Measurements from ENCODE around the gene MAML2.

Gene MAML2

DNA sequence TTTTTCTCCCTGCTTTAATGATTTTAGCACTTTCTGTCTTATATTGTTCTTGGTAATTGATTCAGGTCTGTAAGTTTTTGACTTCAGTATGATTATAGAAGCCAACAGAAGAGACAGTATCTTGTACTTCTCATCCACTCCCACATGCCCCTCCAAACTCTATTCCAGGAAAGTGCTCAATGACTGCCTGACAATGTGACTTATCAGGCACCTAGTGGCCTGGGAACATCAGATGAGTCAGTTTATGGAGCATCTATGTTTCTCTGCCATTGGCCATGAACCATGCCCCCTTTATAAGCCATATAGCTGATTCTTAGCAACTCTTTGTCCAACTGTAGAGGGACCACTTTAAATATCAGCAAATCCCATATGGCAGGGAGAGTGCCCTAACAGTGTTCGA is 239.9 kb downstream of the MAML2 start:
- no peak for DNase-seq (ENCODE audit: low read depth, low spot score)

DNA sequence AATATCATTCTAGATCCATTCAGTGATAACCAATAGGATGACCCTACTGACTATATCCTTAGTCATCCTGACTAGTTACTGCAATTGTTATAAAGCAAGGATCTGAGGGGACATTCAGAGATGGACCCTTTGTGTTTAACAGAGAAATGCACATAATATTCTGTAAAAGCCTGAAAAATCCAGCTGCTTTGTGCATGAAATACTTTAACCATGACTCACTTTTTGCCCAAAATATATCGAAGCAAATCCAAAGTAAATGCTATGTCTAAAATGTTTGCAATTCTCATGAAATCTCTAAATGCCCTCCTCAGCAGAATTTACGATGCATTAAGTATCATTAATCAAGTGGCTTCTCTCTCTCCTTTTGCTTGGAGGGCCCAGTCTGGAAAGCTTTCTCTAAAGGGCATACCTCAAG is 240.3 kb downstream of the MAML2 start:
- no peak for DNase-seq (ENCODE audit: low read depth, low spot score)

DNA sequence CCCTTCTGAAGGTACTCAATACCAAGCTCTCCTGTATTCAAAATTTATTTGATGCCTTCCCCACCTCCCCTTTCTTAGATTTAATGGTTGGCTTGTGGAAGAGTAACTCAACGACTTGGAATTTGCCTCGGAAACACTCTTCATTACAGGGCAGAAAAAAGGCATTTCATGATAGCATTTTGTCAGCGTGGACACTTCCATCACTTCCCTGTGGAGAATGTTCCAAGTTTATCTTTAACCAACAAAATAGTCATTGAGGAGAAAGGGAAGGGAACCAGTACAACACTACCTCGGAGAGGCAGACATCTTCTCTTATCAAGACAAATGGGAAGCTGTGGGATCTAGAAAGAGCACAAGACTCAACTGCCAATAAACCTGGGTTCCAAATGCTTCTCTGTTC is 241.8 kb downstream of the MAML2 start:
- no peak for DNase-seq (ENCODE audit: low read depth, low spot score)

DNA sequence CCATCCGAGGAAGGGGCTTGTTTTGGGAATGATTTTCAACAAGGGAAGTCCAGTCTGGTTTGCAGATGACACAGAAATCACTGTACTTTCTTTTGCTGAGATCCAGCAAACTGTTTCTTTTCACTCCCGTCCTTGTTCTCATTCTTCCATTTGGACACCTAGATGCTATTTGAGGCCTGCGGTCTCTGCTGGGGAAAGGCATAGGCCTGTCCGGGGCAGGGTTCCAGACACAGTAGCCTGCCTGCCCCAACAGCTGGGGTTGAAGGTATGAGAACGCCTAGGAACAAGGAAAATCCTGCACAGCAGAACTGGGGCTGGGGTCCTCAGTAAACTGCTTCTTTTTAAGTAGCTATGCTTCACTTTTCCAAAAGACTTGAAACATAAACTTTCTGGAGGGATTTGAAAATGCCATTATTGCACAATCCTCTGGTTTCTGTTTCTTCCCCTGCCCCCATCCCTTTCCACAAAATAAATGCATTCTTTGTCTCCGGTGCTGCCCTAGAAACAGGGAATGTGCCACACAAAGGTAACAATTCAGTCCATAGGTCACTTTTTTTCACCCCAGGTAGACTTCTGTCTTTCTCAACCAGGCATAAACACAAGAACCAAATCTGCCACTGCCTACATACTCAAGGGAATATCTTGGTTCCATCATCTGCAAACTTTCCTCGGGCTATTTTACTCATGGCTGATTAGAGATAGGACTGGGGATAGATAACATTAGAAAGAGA is 244.3 kb downstream of the MAML2 start:
- DNase-seq (ENCODE audit: low read depth, low spot score), result no peak

DNA sequence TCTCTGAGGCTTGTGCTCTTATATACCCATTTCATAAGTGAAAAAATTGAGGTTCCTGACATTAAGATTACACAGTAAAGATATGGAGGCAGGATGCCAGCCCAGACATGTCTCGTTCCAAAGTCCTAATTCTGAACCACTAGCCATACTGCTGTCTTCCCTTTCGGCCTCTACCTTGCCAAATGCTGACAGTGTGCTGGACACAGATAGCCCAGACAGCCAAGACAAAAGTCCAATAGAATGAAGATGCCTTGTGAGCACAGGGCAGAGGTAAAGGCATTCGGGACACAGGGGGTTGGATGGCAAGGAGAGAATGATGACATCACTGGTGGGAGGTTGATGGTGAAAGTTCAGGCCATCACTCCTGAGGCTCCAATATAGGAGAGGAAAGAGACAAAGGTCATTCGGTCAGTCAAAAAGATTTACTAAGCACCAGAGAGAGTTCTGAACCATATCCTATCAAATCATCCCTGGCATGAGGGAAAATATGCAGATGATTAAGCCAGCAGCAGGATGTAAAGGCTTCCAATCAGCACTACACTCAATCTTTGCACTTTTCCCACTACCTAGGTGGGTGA is 245.1 kb downstream of the MAML2 start:
- no peak for DNase-seq (ENCODE audit: low read depth, low spot score)

DNA sequence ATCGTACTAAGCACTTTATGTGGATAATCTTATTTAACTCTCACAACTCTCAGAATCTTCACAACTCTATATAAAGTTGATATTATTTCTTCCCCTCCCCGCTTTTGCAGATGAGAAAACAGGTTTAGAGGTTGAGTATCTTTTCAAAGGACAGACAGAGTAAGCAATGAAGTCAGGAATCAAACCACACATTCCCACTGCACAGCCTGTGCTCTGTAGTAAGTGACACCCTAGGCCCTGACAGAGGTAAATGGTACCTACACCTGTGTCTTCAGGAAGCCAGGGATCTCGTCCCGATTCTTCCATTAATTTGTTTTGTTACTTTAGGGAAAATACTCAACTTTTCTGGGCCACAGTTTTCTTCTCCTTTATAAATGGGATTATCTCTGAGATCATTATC is 246.6 kb downstream of the MAML2 start:
- no peak for DNase-seq (ENCODE audit: low read depth, low spot score)

DNA sequence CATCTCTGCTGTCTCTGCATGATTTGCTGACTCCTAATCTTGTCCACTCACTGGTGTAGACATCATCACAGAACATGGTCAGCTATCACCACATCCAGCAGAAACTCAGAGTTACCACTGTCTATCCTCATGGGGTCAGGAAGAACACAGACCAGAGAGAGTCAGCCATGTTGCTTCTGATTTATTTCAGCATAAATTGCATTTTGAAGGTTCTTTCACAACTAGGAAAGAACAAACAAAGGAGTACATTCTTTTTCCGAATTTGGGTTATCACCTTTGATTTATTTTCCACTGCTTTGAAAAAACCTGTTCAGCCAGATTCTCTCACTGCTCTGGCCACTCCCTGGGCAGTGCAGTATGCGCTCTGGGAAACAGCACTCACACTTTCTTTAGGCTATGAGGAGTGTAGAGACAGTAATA is 247.1 kb downstream of the MAML2 start:
- DNase-seq (ENCODE audit: low read depth, low spot score), result no peak

DNA sequence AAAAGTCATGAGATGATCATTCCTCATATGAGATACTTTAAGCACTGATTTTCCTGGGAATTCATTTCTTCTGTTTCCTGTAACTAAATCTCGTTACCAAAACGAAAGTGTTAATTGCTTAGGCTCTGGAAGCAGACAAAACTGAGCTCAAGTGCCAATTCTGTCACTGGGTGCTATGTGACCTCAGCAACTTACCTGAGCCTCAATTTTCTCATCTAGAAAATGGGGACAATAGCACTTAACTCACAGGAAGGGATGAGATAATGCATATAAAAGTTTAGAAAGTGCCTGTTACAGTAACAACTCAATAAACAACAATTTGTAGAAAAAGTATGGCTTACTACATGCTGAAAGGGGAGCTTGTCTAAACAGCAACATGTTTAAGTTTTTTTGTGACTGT is 248.8 kb downstream of the MAML2 start:
- no peak for DNase-seq (ENCODE audit: low read depth, low spot score)

DNA sequence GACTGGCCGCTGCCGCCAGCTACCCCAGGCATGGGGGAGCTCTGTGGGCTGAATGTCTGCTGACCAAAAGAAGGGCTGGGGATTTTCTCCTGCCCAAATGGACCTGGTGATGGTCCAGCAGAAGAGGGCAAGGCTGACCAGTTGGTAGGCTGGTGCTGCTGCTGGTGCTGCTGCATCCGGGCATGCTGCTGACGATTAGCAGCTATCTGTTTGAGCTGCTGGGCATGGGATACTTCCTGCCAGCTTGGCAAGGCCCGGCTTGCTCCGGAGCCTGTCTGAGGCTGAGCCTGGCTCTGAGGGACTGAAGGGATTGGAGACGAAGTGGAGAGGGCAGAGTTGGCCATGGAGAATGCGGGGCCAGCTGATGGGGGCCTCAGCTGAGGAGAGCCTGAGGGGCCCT is 250.5 kb downstream of the MAML2 start:
- DNase-seq (ENCODE audit: low read depth, low spot score), result no peak

DNA sequence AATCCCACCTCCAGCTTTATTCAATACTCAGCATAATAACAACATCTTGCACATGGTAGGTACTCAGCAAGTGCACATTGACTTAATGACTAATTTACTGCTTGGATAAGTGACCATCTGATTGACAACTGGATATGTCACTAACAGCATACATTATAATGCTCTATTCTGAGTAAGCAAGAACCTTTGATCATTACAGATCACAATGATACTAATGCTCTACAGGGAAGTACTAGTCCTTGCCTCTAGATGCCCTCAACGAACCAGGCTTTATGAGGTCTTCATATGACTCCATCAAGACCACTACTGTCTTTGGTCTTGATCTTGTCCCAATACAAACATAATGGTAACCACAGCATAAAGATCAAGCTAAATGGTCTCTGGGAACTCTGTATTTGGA is 251.5 kb downstream of the MAML2 start:
- DNase-seq (ENCODE audit: low read depth, low spot score), result no peak

DNA sequence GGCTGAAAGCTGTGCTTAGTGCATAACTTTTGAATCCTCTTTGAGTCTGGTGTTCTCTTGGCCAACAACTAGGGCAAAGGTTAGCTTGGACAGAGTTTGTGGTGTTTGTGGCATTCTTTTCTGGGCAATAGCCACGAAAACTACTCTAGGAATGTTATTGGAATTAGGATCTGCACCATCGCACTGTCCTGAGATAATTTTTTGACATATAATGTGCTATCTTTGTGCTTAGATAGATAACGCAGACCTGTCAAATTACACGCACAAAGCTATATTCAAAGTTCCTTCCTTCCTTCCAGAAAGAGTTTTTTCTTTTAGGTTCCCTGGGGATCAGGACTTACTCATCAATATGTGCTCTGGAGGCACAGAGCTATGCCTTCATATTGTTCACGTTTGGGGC is 252.3 kb downstream of the MAML2 start:
- DNase-seq (ENCODE audit: low read depth, low spot score), result no peak

DNA sequence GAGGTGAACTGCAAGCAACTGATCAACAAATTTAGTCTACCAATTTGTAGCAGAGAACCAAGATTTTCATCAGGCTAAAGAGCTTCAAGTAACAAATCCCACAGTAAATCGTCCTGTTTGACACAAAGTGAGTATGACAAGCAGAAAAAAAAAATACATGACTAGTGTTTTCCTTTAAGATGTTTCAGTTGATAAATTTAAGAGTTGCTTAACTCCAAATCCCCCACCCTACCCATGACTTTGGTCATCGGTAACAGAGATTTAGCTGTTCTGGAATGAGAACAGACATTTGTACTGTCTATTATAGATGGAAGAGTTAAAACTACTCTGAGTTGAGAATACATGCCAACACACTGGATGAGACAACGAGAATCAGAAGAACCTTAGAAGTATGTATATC is 254.1 kb downstream of the MAML2 start:
- DNase-seq (ENCODE audit: low read depth, low spot score), result no peak

DNA sequence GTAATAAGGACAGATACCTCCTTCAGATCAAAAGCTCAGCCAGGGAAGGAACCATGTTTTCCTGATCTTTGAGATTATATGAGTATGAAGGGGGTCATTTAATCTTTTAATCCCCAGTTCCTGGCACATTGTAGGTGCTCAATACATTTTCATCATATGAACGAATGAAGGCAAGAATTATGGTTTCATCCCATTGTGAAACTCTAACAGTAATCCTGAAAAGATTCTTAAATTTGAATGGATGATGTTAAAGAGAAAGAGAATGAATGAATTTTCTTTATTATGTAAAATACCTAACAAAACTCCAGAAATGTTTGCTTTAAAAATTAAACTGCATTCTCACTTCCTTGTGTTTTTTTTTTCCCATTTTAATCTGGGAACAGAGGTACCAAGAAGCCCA is 256.9 kb downstream of the MAML2 start:
- no peak for DNase-seq (ENCODE audit: low read depth, low spot score)

DNA sequence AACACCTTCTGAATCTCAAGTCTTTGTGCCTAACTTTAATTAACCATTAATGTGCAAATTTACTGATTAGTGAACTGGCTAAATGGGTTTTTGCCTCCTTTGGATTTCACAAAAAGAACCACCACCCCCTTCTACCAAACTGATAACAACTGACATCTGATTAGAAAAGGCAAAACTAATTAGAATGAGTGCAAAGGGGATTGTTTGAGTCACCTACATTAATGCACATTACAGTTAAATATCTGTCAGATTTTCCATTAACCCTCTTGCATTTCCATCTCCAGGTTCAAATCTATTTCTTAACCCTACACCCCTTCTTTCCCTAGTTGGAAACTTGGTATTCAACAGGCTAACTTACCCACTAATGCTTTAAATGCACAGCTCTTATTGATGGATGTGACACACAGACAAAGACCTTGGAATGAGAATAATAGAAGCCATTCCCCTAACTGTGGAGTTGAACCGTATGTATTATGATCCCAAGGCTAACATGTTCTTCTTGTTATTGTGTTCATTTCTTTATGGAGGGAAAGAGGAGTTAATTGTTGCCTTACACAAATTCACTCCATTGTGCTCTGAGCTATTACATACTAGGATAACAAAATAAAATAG is 257.6 kb downstream of the MAML2 start:
- no peak for DNase-seq (ENCODE audit: low read depth, low spot score)

DNA sequence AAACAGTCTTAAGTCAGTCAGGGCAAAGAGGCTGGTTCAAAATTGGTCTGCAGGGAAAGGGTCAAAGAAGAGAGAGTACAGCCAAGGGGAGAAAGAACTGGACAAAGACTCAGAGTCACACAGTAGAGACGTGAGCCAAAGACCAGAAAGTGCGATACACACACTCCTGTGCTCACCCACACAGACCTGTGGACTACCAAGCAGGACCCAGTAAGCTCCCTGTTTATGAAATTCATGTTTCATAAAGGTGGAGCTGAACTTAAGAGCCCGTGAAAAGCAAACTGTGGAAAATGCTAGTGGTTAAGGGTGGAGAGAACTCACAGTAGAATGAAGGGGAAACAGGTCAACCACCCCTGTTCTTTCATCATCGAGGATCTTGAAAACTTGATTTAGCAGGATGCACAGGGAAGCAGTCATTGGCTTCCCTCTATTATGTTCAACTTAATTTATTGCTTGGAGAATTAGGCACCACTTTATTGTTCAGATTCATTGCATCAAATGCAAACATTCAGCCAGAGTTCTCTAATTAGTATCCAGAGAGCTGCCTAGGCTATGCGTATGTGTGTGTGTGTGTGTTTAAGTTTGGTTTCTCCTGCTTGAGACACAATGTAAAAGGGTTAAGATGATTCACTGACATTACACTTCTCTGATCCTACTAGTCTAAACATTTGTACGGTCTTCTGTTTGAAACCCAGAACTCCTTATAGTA is 258.2 kb downstream of the MAML2 start:
- DNase-seq (ENCODE audit: low read depth, low spot score), result no peak

DNA sequence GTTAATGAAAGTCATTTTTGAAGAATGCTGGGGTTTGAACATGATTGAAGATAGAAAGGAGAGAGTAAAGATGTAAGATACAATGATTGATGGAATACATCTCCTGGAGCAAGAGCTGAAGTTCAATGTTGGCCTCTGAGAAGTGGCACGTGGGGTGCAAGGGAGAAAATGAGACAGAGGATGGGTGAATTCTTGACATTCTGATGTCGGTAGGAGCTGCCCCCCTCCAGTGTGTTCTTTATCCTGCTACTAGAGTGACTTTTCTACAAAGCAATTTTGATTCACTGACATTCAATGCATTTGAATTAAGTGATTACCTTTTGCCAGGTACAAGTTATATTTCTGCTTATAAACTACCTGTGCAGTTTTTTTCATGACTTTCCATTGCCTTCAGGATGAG is 260.1 kb downstream of the MAML2 start:
- no peak for DNase-seq (ENCODE audit: low read depth, low spot score)

DNA sequence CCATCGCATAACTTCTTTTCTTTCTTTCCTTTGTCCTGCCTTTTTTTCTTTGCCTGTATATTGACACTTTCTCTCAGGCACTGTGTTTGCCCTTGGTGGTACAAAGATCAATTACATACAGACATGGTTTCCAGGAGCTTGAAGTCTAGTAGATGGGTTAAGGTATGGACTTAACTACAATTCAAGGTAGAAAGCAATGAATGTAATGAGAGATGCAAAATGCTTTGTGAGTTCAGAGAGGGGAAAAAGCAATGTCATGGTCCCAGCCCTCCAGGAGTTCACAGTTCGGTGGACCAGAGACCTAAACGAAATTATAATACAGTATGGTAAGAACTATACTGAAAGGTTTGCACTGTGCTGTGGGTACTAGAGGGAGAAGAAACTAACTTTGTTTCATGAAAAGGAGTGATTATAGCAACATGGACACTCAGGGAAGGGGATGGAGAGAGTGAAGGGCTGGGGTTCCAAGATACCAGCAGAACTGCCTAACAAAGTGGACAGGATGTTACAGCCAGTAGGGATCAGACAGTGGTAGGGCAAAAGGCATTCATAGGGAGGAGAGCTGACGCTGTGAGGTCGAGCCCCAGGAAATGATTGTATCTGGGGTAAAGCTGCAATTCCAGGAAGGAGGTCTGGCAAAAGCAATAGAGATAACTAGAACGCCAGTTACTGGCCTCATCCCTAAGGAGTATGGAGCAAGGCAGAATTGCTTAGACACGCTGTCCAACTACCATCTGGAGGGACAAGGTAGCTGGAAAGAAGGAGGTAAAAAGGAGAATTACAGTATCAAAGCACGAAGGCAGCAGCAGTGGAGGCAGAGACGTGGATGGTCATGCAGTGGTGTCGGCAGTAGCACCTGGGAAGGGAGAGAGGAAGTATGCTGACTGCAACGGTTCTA is 260.7 kb downstream of the MAML2 start:
- DNase-seq (ENCODE audit: low read depth, low spot score), result no peak

DNA sequence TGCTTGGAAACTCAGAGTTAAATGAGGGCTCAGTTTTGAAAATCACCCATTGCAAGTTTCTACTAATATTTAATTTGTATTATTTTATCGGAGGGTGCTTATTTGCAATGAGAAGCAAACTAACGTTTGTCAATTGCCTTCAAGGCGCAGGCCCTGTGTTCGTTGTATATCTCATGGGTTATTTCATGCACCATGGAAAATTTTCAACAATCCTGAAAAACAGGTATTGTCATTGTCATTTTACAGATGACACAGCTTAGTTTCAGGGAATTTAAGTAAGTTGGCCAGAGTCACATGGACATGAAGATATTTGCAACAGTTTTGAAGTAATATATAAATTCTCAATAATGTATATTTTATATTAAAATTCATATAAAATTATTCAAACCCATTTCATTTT is 261.4 kb downstream of the MAML2 start:
- DNase-seq (ENCODE audit: low read depth, low spot score), result no peak

DNA sequence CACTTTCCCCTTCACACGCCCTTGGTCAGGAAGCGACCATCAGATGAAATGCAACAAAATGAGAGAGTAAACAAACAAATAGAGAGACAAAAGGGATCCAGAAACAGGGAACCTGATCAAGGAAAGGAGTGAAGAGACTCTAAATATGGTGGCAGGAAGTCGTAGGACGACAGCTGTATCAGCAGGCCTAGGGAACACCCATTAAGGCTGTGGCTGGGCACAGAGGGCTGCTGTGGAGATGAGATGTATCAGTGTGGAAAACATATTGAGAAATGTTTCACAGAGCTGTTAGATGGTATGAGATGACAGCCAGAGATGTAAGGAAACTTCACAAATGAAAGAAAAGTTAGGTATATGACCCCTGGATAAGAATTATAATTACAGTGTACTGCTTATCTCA is 263.3 kb downstream of the MAML2 start:
- no peak for DNase-seq (ENCODE audit: low read depth, low spot score)

DNA sequence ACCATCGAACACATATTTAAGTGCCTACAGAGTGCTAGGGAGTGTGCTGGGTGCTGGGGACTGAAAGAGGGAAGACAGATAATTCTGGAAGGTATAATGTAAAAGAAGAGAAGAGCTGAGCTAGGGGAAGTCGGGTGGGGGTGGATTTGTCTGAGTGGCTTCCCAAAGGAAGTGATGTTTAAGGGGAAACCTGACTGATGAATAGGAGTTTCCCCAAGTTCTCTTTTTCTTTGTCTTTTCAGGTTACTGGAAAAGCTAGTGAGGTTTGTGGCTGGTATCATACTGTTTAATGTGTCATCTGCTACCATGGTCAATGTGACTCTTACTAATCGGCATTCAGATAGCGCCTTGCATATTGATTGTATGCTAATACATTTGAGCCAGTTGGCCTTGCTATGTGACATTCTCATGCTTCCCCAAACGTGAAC is 267.4 kb downstream of the MAML2 start:
- no peak for DNase-seq (ENCODE audit: low read depth, low spot score)

DNA sequence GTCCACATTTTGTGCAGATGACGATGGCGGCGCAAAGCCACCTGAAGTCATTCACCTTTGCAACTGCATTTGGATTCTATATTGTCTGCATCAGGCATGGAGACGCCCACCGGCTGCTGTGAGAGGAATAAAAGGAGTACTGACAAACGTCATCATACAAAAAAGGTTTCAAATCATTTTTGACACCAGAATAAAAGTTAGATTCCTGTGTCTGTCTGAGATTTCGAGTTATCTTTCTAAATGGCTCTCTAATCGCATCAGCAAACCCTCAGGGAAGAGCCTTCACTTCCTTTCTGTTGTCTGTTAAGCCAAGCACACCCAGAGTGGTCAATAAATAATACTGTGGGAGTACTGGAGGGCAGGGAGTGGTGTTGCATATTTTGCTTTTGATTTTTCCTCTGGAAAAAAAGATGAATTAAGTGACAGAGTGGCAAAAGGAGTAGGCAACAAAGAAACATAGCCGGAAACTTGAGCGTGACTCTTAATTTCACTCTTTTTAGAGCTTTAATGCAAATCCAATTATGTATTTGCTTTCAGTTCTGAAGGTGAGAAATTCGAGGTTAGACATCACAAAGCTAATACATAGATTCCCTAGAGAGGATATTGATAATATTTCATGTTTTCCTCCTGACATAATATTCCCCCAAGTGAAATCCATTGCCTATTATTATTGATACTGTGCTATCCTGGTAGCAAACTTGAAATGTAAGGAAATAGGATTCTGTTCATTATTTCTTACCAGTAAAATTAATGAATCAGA is 268.3 kb downstream of the MAML2 start:
- DNase-seq (ENCODE audit: low read depth, low spot score), result no peak
